Measurements from ENCODE around the gene ARMC9. TPM values are rescaled to one million over a fixed set of nuclear protein-coding genes. Genes with fewer than 3 reads are reported as not detected.
A peak's percentile ranks its signal among the peaks of the same experiment; 100 is the strongest.

ARMC9 gene
- total and polyA plus RNA-seq, 2 of the 13 experiments (the other 11 are each of a cell fraction or from before 2014, with no cell fraction given) = 9.1 to 12.8 TPM

DNA sequence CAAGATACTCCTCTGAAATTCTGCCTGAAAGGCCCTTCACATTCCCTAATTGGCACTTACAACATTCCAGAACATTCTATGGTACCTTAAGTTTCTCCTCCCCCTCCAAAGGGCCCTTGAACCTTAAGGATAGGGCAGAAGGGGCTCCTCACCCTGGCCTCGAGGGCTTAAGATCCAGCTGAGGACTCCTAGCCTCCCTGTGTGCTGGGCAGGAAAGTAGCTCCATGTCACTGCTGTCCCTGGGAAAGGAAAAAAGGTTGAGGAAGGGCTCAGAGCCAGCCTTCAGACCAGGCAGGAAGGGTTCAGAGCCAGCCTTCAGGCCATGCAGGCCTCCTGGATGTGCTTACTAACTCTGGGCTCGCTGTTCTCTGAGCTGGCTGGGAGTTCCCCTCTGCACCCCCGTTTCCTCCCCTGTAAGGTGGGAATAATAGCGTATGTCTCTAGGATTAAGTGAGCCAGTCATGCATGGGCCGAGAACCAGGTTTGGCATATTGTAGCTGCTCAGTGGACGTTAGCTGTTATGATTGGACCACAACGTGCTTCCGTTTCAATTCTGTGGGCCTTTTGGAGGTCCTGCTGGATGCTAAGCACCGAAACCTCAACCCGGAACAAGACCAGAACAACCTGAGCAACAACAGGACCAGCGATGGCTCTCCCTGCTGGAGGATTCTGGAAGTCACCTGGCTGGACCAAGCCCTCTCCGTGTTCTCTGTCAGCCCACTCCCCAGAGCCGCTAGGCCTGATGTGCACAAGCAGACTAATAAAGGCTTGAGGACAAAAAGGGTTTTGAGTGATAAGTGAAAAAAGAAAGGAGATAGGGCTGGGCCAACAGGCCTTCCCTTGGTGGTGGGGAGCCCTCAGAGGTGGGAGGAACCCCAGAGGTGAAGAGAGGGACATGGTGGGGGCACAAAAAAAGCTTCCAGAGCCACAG, 196.0 kb downstream of the ARMC9 start (continued):
- TF ChIP-seq ZBTB46 (CRISPR knock-in tag; IDR thresholded peaks at IDR 0.05; ENCODE audit: borderline replicate concordance) (no peak), ATF7-NPFF (CRISPR knock-in tag; IDR thresholded peaks at IDR 0.05; ENCODE audit: low read depth) (no peak), ELF1 (CRISPR knock-in tag; IDR thresholded peaks at IDR 0.05) (peak; percentile 42; the same call in 1 of the 2 replicates), CTCF (CRISPR knock-in tag; IDR thresholded peaks at IDR 0.05) (peak; percentile 71), MLX (CRISPR knock-in tag; IDR thresholded peaks at IDR 0.05) (no peak), RBAK (CRISPR knock-in tag; IDR thresholded peaks at IDR 0.05) (no peak)
- TF ChIP-seq, protein P1, sequence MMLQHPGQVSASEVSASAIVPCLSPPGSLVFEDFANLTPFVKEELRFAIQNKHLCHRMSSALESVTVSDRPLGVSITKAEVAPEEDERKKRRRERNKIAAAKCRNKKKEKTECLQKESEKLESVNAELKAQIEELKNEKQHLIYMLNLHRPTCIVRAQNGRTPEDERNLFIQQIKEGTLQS (CRISPR knock-in tag; IDR thresholded peaks at IDR 0.05) = no peak
- TF ChIP-seq, protein P2, sequence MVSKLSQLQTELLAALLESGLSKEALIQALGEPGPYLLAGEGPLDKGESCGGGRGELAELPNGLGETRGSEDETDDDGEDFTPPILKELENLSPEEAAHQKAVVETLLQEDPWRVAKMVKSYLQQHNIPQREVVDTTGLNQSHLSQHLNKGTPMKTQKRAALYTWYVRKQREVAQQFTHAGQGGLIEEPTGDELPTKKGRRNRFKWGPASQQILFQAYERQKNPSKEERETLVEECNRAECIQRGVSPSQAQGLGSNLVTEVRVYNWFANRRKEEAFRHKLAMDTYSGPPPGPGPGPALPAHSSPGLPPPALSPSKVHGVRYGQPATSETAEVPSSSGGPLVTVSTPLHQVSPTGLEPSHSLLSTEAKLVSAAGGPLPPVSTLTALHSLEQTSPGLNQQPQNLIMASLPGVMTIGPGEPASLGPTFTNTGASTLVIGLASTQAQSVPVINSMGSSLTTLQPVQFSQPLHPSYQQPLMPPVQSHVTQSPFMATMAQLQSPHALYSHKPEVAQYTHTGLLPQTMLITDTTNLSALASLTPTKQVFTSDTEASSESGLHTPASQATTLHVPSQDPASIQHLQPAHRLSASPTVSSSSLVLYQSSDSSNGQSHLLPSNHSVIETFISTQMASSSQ (IDR thresholded peaks at IDR 0.05; ENCODE audit: low read depth) = no peak
- TF ChIP-seq, protein P2 (CRISPR knock-in tag; IDR thresholded peaks at IDR 0.05; ENCODE audit: borderline replicate concordance) = no peak
- TF ChIP-seq, protein P3, sequence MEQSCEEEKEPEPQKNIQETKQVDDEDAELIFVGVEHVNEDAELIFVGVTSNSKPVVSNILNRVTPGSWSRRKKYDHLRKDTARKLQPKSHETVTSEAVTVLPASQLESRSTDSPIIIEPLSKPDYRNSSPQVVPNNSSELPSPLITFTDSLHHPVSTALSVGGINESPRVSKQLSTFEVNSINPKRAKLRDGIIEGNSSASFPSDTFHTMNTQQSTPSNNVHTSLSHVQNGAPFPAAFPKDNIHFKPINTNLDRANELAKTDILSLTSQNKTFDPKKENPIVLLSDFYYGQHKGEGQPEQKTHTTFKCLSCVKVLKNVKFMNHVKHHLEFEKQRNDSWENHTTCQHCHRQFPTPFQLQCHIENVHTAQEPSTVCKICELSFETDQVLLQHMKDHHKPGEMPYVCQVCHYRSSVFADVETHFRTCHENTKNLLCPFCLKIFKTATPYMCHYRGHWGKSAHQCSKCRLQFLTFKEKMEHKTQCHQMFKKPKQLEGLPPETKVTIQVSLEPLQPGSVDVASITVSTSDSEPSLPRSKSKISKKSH (CRISPR knock-in tag; IDR thresholded peaks at IDR 0.05; ENCODE audit: borderline replicate concordance) = 0 out of 2 replicates have a peak, but pooled peaks have one; percentile 16

Measured in HepG2 (cell line).